Mesendoderm (in vitro differentiated cells): Measurements from ENCODE around the gene CGN.

Experiments used
- DNase-seq: peaks from one replicate; pipeline ENCODE4 v3.0.0; 2013
- H2AK5ac ChIP-seq: 2 replicates; pipeline ENCODE4 v1.6.1; 2013; ENCODE audit warnings: low read length, inconsistent platforms
- H2BK120ac ChIP-seq: 2 replicates; pipeline ENCODE4 v1.6.1; 2013; ENCODE audit warnings: low read depth, mild to moderate bottlenecking, low read length, moderate library complexity, mixed read lengths
- H2BK15ac ChIP-seq: replicated peaks from 2 replicates; pipeline ENCODE4 v1.6.1; 2013; ENCODE audit warnings: low read depth, mild to moderate bottlenecking, moderate library complexity
- H2BK5ac ChIP-seq: 2 replicates; pipeline ENCODE4 v1.6.1; 2013; ENCODE audit warnings: low read length, inconsistent platforms
- H3K18ac ChIP-seq: 2 replicates; pipeline ENCODE4 v1.6.1; 2013; ENCODE audit warnings: mild to moderate bottlenecking, low read length, mixed read lengths
- H3K23ac ChIP-seq: one replicate; pipeline ENCODE4 v1.6.1; 2013; ENCODE audit warnings: low read length
- H3K27ac ChIP-seq: 2 replicates; pipeline ENCODE4 v1.5.1; 2013; ENCODE audit warnings: low read depth, mild to moderate bottlenecking, inconsistent platforms, low read length, moderate library complexity
- H3K27me3 ChIP-seq: 2 replicates; pipeline ENCODE4 v1.6.1; 2013; ENCODE audit warnings: low read length, control low read depth, mild to moderate bottlenecking, inconsistent platforms; ENCODE audit not compliant: insufficient read depth, poor library complexity
- H3K36me3 ChIP-seq: 2 replicates; pipeline ENCODE4 v1.6.1; 2013; ENCODE audit warnings: low read length, inconsistent platforms; ENCODE audit not compliant: control insufficient read depth, insufficient read depth
- H3K4ac ChIP-seq: one replicate; pipeline ENCODE4 v1.6.1; 2013; ENCODE audit warnings: low read depth, mild to moderate bottlenecking, low read length, moderate library complexity
- H3K4me1 ChIP-seq: 2 replicates; pipeline ENCODE4 v1.6.1; 2013; ENCODE audit warnings: low read depth, low read length, inconsistent platforms; ENCODE audit not compliant: control insufficient read depth
- H3K4me2 ChIP-seq: 2 replicates; pipeline ENCODE4 v1.6.1; 2013; ENCODE audit warnings: low read length
- H3K4me3 ChIP-seq: 2 replicates; pipeline ENCODE4 v1.5.1; 2013; ENCODE audit warnings: mild to moderate bottlenecking, low read length
- H3K56ac ChIP-seq: one replicate; pipeline ENCODE4 v1.6.1; 2013; ENCODE audit warnings: low read length
- H3K79me1 ChIP-seq: 2 replicates; pipeline ENCODE4 v1.6.1; 2013; ENCODE audit warnings: low read length, inconsistent platforms
- H3K79me2 ChIP-seq: 2 replicates; pipeline ENCODE4 v1.6.1; 2013; ENCODE audit warnings: mild to moderate bottlenecking, low read length; ENCODE audit not compliant: control insufficient read depth, insufficient read depth
- H3K9ac ChIP-seq: 2 replicates; pipeline ENCODE4 v1.6.1; 2013; ENCODE audit warnings: low read length, inconsistent platforms
- H4K5ac ChIP-seq: one replicate; pipeline ENCODE4 v1.6.1; 2013; ENCODE audit warnings: low read length
- H4K8ac ChIP-seq: one replicate; pipeline ENCODE4 v1.6.1; 2013; ENCODE audit warnings: low read depth, mild to moderate bottlenecking, control low read depth, low read length, moderate library complexity
- WGBS: extraction: QIAGEN DNeasy Blood & Tissue Kit; methylation state at CpG from one replicate; pipeline ENCODE4 v1.1.7; 2013; ENCODE audit warnings: low lambda C conversion rate, missing lambda C conversion rate; ENCODE audit not compliant: insufficient coverage; ENCODE audit errors: extremely low coverage; 5-methylcytosine and 5-hydroxymethylcytosine counted together

Gene CGN

DNA sequence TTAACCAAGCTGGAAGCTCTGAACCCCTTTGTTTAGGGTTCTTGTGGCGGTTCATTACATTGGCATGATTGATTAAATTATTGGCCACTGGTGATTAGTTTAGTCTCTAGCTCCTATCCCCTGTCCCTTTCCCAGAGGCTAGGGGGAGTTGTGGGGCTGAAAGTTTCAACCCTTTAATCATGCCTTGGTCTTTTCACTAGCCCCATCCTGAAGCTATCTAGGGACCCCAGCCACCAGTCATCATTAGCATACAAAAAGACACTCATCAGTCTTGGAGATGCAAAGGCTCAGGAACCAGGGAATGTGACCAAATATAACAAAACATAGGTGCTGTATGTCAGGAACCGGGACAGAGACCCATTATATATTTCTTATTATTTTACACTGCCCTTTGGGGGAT is 66.0 kb downstream of the CGN start:
- Histone ChIP-seq H3K79me2 (no peaks in the 10 kb centered on the region), H3K4me3 (no peak overlapping the region), H2BK15ac (no peak overlapping the region), H3K23ac (no peak overlapping the region), H2AK5ac (no peak overlapping the region), H3K27ac (no peak overlapping the region), H3K18ac (no peak overlapping the region), H4K5ac (no peak overlapping the region), H3K4me2 (no peak overlapping the region), H3K79me1 (no peaks in the 10 kb centered on the region), H2BK120ac (no peak overlapping the region), H3K27me3 (no peaks in the 10 kb centered on the region), H3K56ac (no peak overlapping the region), H2BK5ac (no peak overlapping the region), H3K9ac (no peak overlapping the region), H3K4ac (no peak overlapping the region), H3K36me3 (peaks cover 3% of the 10 kb centered on the region), H3K4me1 (no peaks in the 10 kb centered on the region), H4K8ac (no peak overlapping the region)
- peak; percentile 50 for DNase-seq
- WGBS: no CpG with 5 or more reads among the region's 2 CpGs

GRCh38 chr1:151578941-151579340 is 67.8 kb downstream of the CGN start:
- H3K79me1 ChIP-seq: no peaks in the 10 kb centered on the region
- H3K27me3 ChIP-seq: no peaks in the 10 kb centered on the region
- no peak overlapping the region for H2AK5ac ChIP-seq
- no CpG with 5 or more reads among the region's 1 CpG for WGBS
- H3K4ac ChIP-seq: no peak overlapping the region
- no peak overlapping the region for H2BK5ac ChIP-seq
- no peak for DNase-seq
- no peak overlapping the region for H3K56ac ChIP-seq
- H2BK120ac ChIP-seq: no peak overlapping the region
- H3K4me2 ChIP-seq: no peak overlapping the region
- peaks cover 3% of the 10 kb centered on the region for H3K36me3 ChIP-seq
- H3K23ac ChIP-seq: no peak overlapping the region
- no peak overlapping the region for H4K5ac ChIP-seq
- no peak overlapping the region for H3K4me3 ChIP-seq
- H3K9ac ChIP-seq: no peak overlapping the region
- H3K27ac ChIP-seq: no peak overlapping the region
- no peak overlapping the region for H2BK15ac ChIP-seq
- no peak overlapping the region for H4K8ac ChIP-seq
- H3K79me2 ChIP-seq: no peaks in the 10 kb centered on the region
- H3K4me1 ChIP-seq: no peaks in the 10 kb centered on the region
- H3K18ac ChIP-seq: no peak overlapping the region

GRCh38 chr1:151579436-151580225 is 68.4 kb downstream of the CGN start:
- peaks cover 2% of the 10 kb centered on the region for H3K4me1 ChIP-seq
- H3K9ac ChIP-seq: no peak overlapping the region
- no peak overlapping the region for H3K27ac ChIP-seq
- no peak overlapping the region for H3K56ac ChIP-seq
- H2BK15ac ChIP-seq: no peak overlapping the region
- no peak overlapping the region for H4K8ac ChIP-seq
- DNase-seq: no peak
- H4K5ac ChIP-seq: no peak overlapping the region
- H2BK5ac ChIP-seq: no peak overlapping the region
- H3K79me1 ChIP-seq: no peaks in the 10 kb centered on the region
- H3K4me3 ChIP-seq: no peak overlapping the region
- H3K4ac ChIP-seq: no peak overlapping the region
- H3K27me3 ChIP-seq: no peaks in the 10 kb centered on the region
- no peak overlapping the region for H2AK5ac ChIP-seq
- no peaks in the 10 kb centered on the region for H3K79me2 ChIP-seq
- H2BK120ac ChIP-seq: no peak overlapping the region
- no CpG with 5 or more reads among the region's 8 CpGs for WGBS
- no peak overlapping the region for H3K23ac ChIP-seq
- no peak overlapping the region for H3K18ac ChIP-seq
- no peak overlapping the region for H3K4me2 ChIP-seq
- peaks cover 3% of the 10 kb centered on the region for H3K36me3 ChIP-seq

DNA sequence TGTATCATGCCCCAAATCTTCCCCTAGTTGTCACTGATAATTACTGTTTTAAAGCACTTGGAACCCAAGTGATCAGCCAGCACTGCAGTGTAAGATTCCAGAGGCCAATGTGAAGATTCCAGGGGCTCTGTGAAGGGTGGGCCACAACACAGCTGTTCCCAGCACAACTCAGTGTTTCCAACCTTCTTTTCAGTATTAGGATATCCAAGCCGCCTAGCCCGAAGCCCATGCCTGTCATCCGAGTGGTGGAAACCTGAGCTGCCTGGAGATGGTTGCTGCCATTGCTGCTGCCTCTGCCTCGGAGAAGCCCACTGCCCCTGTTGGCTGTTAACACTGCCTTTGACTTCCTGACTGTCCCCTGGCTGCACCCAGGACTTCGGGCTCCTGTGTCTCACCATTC is 70.3 kb downstream of the CGN start:
- H3K4me2 ChIP-seq: no peak overlapping the region
- H2BK120ac ChIP-seq: no peak overlapping the region
- H3K79me2 ChIP-seq: no peaks in the 10 kb centered on the region
- no peak overlapping the region for H3K23ac ChIP-seq
- DNase-seq: no peak
- H3K4ac ChIP-seq: no peak overlapping the region
- no peak overlapping the region for H2BK5ac ChIP-seq
- peaks cover 1% of the 10 kb centered on the region for H3K36me3 ChIP-seq
- no CpG with 5 or more reads among the region's 5 CpGs for WGBS
- H4K8ac ChIP-seq: no peak overlapping the region
- no peak overlapping the region for H3K9ac ChIP-seq
- H3K18ac ChIP-seq: no peak overlapping the region
- H3K4me3 ChIP-seq: no peak overlapping the region
- H4K5ac ChIP-seq: no peak overlapping the region
- peaks cover 2% of the 10 kb centered on the region for H3K4me1 ChIP-seq
- H3K56ac ChIP-seq: no peak overlapping the region
- H3K79me1 ChIP-seq: no peaks in the 10 kb centered on the region
- no peaks in the 10 kb centered on the region for H3K27me3 ChIP-seq
- no peak overlapping the region for H2AK5ac ChIP-seq
- H2BK15ac ChIP-seq: no peak overlapping the region
- H3K27ac ChIP-seq: no peak overlapping the region

- Histone ChIP-seq H2AK5ac (no peak overlapping the region), H3K4me2 (no peak overlapping the region), H3K79me1 (no peaks in the 10 kb centered on the region), H2BK15ac (no peak overlapping the region), H3K4ac (no peak overlapping the region), H3K9ac (no peak overlapping the region), H2BK120ac (no peak overlapping the region), H3K56ac (no peak overlapping the region), H3K36me3 (peaks cover 1% of the 10 kb centered on the region), H3K27me3 (no peaks in the 10 kb centered on the region), H3K79me2 (no peaks in the 10 kb centered on the region), H3K4me3 (no peak overlapping the region), H3K23ac (no peak overlapping the region), H4K8ac (no peak overlapping the region), H4K5ac (no peak overlapping the region), H3K4me1 (peaks cover 2% of the 10 kb centered on the region), H2BK5ac (no peak overlapping the region), H3K27ac (no peak overlapping the region), H3K18ac (no peak overlapping the region)
- no CpG with 5 or more reads among the region's 1 CpG for WGBS
- no peak for DNase-seq
Observed at GRCh38 chr1:151581921-151582320, 70.7 kb downstream of the CGN start.

- WGBS: no CpG with 5 or more reads among the region's 2 CpGs
Observed at GRCh38 chr1:151583796-151584195, 72.6 kb downstream of the CGN start.

More at GRCh38 chr1:151583796-151584195, 72.6 kb downstream of the CGN start:
- Histone ChIP-seq H3K18ac (no peak overlapping the region), H3K4me1 (peaks cover 2% of the 10 kb centered on the region), H3K36me3 (peaks cover 1% of the 10 kb centered on the region), H3K4ac (no peak overlapping the region), H2BK15ac (no peak overlapping the region), H3K27ac (no peak overlapping the region), H2BK120ac (no peak overlapping the region), H3K79me1 (no peaks in the 10 kb centered on the region), H3K56ac (no peak overlapping the region), H3K4me2 (no peak overlapping the region), H4K8ac (no peak overlapping the region), H3K27me3 (no peaks in the 10 kb centered on the region), H2AK5ac (no peak overlapping the region), H3K79me2 (no peaks in the 10 kb centered on the region), H2BK5ac (no peak overlapping the region), H3K23ac (no peak overlapping the region), H3K9ac (no peak overlapping the region), H3K4me3 (no peak overlapping the region), H4K5ac (no peak overlapping the region)
- no peak for DNase-seq
